OCI-LY7 (cell line): ENCODE results near the gene HOXC10. TPM values are rescaled to one million over a fixed set of nuclear protein-coding genes. Genes with fewer than 3 reads are reported as not detected.

Experiments
- BruUV-seq: library from RNA; stranded (reverse); fragments of 400-500 nt; replicated peaks from 2 replicates; lab custom pipeline; 2021; lab: Mats Ljungman, UMichigan
- CTCF ChIA-PET: fragments of 300-600 bp; sonication (Branson Sonifier 250); formaldehyde crosslinking; loops from one replicate; lab custom pipeline; 2022; ENCODE audit warnings: antibody characterized with exemption; ENCODE audit not compliant: unreplicated experiment; lab: Charles Lee
- POLR2A ChIA-PET: fragments of 300-600 bp; sonication (Branson Sonifier 250); formaldehyde crosslinking; loops from one replicate; lab custom pipeline; 2022; ENCODE audit warnings: antibody characterized with exemption; lab: Charles Lee
- DNase-seq: peaks from one replicate; pipeline ENCODE4 v3.0.0-alpha.2; 2015; ENCODE audit warnings: low spot score
- H2AFZ ChIP-seq: fragments of 200-600 bp; sonication (generic), shearing (Covaris generic); 2 replicates; pipeline ENCODE4 v1.6.1; 2014; ENCODE audit warnings: mild to moderate bottlenecking, antibody characterized with exemption, low read length, moderate library complexity
- H3K27ac ChIP-seq: fragments of 200-600 bp; sonication (generic); 2 replicates; pipeline ENCODE4 v1.5.1; 2014; ENCODE audit warnings: mixed run types, low read depth, mild to moderate bottlenecking, moderate library complexity, low read length, inconsistent platforms; ENCODE audit not compliant: poor library complexity, severe bottlenecking
- H3K36me3 ChIP-seq: fragments of 200-600 bp; sonication (generic); 2 replicates; pipeline ENCODE4 v1.6.1; 2014; ENCODE audit warnings: mild to moderate bottlenecking, antibody characterized with exemption, low read length, moderate library complexity, mixed read lengths; ENCODE audit not compliant: insufficient read depth
- H3K4me1 ChIP-seq: fragments of 200-600 bp; sonication (generic); 2 replicates; pipeline ENCODE4 v1.5.1; 2014; ENCODE audit warnings: mild to moderate bottlenecking, low read length; ENCODE audit not compliant: insufficient read depth, poor library complexity, severe bottlenecking
- H3K4me2 ChIP-seq: fragments of 200-600 bp; sonication (generic); 2 replicates; pipeline ENCODE4 v1.6.1; 2014; ENCODE audit warnings: mild to moderate bottlenecking, low read length
- H3K4me3 ChIP-seq: fragments of 200-600 bp; sonication (generic); 2 replicates; pipeline ENCODE4 v1.5.1; 2014; ENCODE audit warnings: mild to moderate bottlenecking, low read depth, low read length; ENCODE audit not compliant: poor library complexity, severe bottlenecking
- H3K79me2 ChIP-seq: fragments of 200-600 bp; sonication (generic); 2 replicates; pipeline ENCODE4 v1.6.1; 2016; ENCODE audit warnings: low read depth, mild to moderate bottlenecking, low read length, moderate library complexity, mixed read lengths; ENCODE audit not compliant: insufficient read depth
- H3K9me2 ChIP-seq: fragments of 200-600 bp; sonication (generic); 2 replicates; pipeline ENCODE4 v1.6.1; 2016; ENCODE audit warnings: mild to moderate bottlenecking, low read length, mixed read lengths; ENCODE audit not compliant: insufficient read depth
- H3K9me3 ChIP-seq: fragments of 200-600 bp; sonication (generic); 2 replicates; pipeline ENCODE4 v1.6.1; 2014; ENCODE audit warnings: mild to moderate bottlenecking, mixed run types, low read length, mixed read lengths
- H4K20me1 ChIP-seq: fragments of 200-600 bp; sonication (generic); 2 replicates; pipeline ENCODE4 v1.6.1; 2014; ENCODE audit warnings: mild to moderate bottlenecking, antibody characterized with exemption, low read length, moderate library complexity, mixed read lengths; ENCODE audit not compliant: insufficient read depth
- EZH2phosphoT487 ChIP-seq: fragments of 200-600 bp; sonication (generic); IDR thresholded peaks from 2 replicates; pipeline ENCODE4 v1.6.1; 2018; ENCODE audit warnings: low read depth, borderline replicate concordance, mild to moderate bottlenecking, mixed run types, antibody characterized with exemption, low read length, moderate library complexity, mixed read lengths
- intact Hi-C: fragments of 100-400 bp; cut with micrococcal nuclease; formaldehyde crosslinking; loops from one replicate; pipeline ENCODE4 v1.10.0; 2022; ENCODE audit not compliant: unreplicated experiment
- total RNA-seq, 2 experiments: library from RNA; depleted of rRNA in 1 of 2; stranded (reverse); fragments of >200 nt in 1 of 2; shearing (Covaris generic) in 1 of 2; gene quantifications; 2 replicates each; pipeline ENCODE4 v1.2.3, GENCODE V29; 2014 to 2022
- TF ChIP-seq, protein P1 (sequence below): fragments of 200-600 bp; sonication (generic); conservative IDR thresholded peaks from 2 replicates; pipeline ENCODE4 v1.5.1; 2014; ENCODE audit warnings: mild to moderate bottlenecking, antibody characterized with exemption, low read length, moderate library complexity, mixed read lengths

Gene HOXC10
- total RNA-seq, 2 experiments from 2014 or later = 0.25 to 0.28 TPM

DNA sequence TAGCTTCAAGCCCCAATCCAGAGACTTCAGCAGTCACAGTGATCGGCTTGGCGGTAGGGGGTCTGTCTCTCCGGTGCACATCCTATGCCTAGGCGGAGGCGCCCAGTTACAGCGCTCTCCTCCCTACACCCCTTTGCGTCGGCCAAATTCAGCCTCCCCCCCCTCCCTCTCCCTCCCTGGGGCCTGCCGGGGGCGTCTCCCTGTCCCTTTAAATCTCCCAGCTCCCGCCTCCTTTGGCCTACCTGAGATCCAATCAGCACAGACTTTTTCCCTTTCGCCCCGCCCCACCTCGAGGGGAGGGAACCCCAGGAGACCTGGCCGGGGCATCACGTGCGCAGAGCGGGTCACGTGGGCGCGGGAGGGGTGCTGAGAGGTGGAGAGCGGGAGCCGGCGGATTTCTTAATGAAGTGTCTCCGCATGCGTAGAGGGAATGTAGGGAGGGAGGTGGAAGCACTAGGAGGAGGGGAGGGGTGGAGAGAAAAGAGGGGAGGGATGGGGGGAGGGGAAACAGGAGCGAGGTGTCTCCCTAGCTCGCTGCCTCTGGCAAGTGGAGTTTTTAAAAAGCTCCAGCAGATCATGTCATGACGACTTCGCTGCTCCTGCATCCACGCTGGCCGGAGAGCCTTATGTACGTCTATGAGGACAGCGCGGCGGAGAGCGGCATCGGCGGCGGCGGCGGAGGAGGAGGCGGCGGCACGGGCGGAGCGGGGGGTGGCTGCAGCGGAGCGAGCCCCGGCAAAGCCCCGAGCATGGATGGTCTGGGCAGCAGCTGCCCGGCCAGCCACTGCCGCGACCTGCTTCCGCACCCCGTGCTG, 46.4 kb upstream of the HOXC10 start, which contains the start of gene HOXC13:
Gene HOXC13 (plus strand): TSS at position 506 of the 815 bp plus-strand sequence. CDS start 76 bp downstream, at position 582.
- intact Hi-C loops = no loop called here
- peak; percentile 68 for DNase-seq
- Histone ChIP-seq H3K4me2 (peak within 1 kb of the TSS; percentile 33), H3K4me3 (peak within 1 kb of the TSS; percentile 16), H4K20me1 (no peaks in the 10 kb centered on the region), H3K4me1 (no peaks in the 10 kb centered on the region), H2AFZ (0 out of 2 replicates have a peak within 1 kb of the TSS, but pooled peaks have one; percentile 37), H3K79me2 (no peaks in the 10 kb centered on the region), H3K27ac (no peak within 1 kb of the TSS), H3K9me3 (no peaks in the 10 kb centered on the region), H3K36me3 (no peaks in the 10 kb centered on the region), H3K9me2 (no peaks in the 10 kb centered on the region)
- CTCF ChIA-PET = interaction anchor here (0.6 kb wide), 1 partner anchor 106 kb away, joined by 3 read pairs; no protein-coding TSS in a partner anchor
- no TSS peak for BruUV-seq
- POLR2A ChIA-PET = no interaction called here
- no peak for TF ChIP-seq EZH2phosphoT487
- TF ChIP-seq, protein P1, sequence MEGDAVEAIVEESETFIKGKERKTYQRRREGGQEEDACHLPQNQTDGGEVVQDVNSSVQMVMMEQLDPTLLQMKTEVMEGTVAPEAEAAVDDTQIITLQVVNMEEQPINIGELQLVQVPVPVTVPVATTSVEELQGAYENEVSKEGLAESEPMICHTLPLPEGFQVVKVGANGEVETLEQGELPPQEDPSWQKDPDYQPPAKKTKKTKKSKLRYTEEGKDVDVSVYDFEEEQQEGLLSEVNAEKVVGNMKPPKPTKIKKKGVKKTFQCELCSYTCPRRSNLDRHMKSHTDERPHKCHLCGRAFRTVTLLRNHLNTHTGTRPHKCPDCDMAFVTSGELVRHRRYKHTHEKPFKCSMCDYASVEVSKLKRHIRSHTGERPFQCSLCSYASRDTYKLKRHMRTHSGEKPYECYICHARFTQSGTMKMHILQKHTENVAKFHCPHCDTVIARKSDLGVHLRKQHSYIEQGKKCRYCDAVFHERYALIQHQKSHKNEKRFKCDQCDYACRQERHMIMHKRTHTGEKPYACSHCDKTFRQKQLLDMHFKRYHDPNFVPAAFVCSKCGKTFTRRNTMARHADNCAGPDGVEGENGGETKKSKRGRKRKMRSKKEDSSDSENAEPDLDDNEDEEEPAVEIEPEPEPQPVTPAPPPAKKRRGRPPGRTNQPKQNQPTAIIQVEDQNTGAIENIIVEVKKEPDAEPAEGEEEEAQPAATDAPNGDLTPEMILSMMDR = no peak

DNA sequence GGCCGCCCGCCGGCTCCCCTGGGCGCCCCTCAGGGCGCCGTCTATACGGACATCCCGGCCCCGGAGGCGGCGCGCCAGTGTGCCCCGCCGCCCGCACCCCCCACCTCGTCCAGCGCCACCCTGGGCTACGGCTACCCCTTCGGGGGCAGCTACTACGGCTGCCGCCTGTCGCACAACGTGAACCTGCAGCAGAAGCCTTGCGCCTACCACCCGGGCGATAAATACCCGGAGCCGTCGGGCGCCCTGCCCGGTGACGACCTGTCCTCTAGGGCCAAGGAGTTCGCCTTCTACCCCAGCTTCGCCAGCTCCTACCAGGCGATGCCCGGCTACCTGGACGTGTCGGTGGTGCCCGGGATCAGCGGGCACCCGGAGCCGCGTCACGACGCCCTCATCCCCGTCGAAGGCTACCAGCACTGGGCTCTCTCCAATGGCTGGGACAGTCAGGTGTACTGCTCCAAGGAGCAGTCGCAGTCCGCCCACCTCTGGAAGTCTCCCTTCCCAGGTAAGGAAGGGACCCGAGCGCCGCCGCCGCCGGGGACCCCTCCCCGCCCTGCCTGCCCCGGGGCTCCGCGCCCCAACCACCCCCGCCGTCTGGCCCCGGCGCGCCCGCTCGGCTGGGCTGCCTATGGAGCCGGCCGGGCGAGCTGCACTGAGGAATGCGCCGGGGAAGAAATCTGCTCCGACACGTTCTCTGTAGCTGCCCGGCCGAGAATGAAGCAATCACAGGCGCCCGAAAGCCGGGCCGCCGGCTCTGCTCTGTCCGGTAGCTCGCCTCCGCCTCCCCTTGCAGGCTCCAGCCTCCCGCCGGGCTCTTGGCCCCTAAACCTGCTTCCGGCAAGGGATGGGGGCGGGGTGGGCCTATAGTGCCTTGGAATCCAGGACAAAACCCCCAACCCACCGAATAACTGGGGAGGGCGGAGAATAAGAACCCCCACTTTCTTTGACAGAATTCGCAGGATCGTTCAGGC, 45.5 kb upstream of the HOXC10 start:
- ChIA-PET POLR2A (no interaction called here), CTCF (no interaction called here)
- no peaks in the 10 kb centered on the region for H4K20me1 ChIP-seq
- H3K4me3 ChIP-seq = no peak overlapping the region
- H3K9me3 ChIP-seq = no peaks in the 10 kb centered on the region
- no peak overlapping the region for H2AFZ ChIP-seq
- H3K36me3 ChIP-seq = no peaks in the 10 kb centered on the region
- intact Hi-C loops = no loop called here
- no peak overlapping the region for H3K4me2 ChIP-seq
- no peaks in the 10 kb centered on the region for H3K79me2 ChIP-seq
- no peak for DNase-seq
- no peak overlapping the region for H3K27ac ChIP-seq
- H3K9me2 ChIP-seq = no peaks in the 10 kb centered on the region
- no peaks in the 10 kb centered on the region for H3K4me1 ChIP-seq
- BruUV-seq = no TSS peak
- TF ChIP-seq, protein P1 = no peak
- TF ChIP-seq EZH2phosphoT487 = no peak
